ENCODE data around the gene UBC.
"Not testable (repeated sequence)": the region's sequence is repeated elsewhere in the genome, so short reads cannot be mapped to it uniquely, and the experiment has no call there.

UBC gene

DNA sequence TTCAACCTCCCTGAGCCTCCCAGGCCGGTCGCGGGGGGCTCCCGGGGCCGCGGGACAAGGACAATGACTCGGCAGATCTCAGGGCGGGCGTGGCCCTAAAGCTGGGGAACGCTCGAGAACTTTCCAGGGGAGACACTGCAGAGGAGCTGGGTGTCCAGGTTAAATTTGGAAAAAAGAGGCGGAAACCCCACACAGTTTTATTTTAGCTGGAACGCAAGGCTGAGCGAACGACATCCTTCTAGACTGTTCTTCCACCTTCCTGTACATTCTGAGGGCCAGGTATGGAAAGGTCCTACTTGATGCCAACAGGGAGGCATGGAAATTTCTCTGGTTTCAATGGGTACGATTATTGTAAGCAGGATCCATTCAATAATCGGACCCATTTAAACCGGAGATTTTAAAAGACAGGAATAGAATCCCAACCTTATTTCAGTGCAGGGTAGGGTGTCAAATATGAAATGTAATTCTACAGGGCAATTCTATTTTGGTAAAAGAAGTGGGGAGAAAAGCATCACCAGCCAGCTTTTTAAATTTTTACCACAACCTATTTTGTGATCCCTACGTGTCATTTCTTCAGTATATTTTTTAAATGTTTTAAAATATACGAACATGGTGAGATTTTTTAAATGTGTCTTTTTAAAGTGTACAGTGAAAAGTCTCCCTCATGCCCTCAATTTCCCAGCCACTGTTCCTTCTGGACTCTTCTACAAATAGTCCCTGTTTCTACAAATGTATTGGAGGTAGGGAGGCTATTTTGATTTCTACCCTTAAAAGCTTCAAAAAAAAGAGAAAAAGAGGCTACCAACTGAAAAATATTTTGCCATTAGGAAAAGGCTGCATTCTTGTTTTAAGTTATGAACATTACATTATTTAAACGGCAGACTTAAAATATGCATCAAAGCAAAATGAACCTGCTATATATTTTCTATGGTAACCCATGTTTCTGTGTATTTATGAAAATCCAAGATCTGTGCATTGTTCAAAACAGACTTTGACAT lies 1.1 kb upstream of the UBC start:
- no peak for DNase-seq (ENCODE audit: low read depth)

DNA sequence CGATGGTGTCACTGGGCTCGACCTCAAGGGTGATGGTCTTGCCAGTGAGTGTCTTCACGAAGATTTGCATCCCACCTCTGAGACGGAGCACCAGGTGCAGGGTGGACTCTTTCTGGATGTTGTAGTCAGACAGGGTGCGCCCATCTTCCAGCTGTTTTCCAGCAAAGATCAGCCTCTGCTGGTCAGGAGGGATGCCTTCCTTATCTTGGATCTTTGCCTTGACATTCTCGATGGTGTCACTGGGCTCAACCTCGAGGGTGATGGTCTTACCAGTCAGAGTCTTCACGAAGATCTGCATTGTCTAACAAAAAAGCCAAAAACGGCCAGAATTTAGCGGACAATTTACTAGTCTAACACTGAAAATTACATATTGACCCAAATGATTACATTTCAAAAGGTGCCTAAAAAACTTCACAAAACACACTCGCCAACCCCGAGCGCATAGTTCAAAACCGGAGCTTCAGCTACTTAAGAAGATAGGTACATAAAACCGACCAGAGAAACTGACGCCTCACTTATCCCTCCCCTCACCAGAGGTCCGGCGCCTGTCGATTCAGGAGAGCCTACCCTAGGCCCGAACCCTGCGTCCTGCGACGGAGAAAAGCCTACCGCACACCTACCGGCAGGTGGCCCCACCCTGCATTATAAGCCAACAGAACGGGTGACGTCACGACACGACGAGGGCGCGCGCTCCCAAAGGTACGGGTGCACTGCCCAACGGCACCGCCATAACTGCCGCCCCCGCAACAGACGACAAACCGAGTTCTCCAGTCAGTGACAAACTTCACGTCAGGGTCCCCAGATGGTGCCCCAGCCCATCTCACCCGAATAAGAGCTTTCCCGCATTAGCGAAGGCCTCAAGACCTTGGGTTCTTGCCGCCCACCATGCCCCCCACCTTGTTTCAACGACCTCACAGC lies 717 bp downstream of the UBC start:
- DNase-seq (ENCODE audit: low read depth): peak; percentile 90

DNA sequence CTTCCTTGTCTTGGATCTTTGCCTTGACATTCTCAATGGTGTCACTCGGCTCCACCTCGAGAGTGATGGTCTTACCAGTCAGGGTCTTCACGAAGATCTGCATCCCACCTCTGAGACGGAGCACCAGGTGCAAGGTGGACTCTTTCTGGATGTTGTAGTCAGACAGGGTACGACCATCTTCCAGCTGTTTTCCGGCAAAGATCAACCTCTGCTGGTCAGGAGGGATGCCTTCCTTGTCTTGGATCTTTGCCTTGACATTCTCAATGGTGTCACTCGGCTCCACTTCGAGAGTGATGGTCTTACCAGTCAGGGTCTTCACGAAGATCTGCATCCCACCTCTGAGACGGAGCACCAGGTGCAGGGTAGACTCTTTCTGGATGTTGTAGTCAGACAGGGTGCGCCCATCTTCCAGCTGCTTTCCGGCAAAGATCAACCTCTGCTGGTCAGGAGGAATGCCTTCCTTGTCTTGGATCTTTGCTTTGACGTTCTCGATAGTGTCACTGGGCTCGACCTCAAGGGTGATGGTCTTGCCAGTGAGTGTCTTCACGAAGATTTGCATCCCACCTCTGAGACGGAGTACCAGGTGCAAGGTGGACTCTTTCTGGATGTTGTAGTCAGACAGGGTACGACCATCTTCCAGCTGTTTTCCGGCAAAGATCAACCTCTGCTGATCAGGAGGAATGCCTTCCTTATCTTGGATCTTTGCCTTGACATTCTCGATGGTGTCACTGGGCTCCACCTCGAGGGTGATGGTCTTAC lies 1.7 kb downstream of the UBC start:
- DNase-seq (ENCODE audit: low read depth): not testable (repeated sequence)

DNA sequence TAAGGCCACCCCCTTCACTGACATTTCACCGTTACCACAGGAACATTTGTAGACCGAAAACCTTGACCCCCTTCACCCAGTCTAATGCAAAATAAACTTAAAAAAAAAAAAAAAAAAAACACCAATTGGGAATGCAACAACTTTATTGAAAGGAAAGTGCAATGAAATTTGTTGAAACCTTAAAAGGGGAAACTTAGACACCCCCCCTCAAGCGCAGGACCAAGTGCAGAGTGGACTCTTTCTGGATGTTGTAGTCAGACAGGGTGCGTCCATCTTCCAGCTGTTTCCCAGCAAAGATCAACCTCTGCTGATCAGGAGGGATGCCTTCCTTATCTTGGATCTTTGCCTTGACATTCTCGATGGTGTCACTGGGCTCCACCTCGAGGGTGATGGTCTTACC lies 2.9 kb downstream of the UBC start:
- DNase-seq (ENCODE audit: low read depth): not testable (repeated sequence)

DNA sequence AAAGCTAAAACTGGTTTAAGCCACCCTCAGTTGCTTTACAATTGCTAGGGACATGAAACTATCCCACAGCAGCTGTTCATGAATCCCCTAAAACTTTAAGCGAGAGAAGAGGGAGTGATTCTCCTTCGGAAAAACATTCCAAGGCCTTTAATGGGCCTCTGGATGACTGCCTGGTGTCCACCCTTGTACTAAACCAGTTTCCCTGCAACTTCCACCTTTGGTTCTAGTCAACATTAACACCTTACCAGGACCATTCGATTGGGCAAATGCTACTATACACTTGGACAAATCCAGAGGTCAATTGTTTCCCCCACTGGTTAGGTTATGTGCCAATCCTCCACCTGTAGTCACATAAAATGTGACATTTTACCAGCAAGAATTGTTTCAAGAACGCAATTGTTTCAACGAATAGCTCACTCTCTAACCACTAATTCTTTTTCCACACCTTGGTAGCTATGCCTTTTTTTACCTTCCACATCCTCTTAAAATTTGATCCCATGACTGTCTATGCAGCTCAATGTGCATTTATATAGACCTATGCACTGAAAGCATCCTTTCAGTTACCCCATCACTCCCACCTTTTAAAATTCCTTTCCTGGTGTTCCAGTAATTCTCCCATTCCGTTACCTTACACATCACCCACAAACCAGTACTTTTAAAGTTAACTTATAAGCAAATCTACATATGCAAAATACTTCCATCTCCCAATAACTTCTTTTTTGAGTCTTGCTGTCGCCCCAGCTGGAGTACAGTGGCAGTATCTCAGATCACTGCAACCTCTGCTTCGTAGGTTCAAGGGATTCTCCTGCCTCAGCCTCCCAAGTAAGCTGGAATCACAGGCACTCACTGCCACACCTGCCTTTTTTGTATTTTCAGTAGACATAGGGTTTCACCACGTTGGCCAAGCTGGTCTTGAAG lies 3.6 kb downstream of the UBC start:
- no peak for DNase-seq (ENCODE audit: low read depth)

DNA sequence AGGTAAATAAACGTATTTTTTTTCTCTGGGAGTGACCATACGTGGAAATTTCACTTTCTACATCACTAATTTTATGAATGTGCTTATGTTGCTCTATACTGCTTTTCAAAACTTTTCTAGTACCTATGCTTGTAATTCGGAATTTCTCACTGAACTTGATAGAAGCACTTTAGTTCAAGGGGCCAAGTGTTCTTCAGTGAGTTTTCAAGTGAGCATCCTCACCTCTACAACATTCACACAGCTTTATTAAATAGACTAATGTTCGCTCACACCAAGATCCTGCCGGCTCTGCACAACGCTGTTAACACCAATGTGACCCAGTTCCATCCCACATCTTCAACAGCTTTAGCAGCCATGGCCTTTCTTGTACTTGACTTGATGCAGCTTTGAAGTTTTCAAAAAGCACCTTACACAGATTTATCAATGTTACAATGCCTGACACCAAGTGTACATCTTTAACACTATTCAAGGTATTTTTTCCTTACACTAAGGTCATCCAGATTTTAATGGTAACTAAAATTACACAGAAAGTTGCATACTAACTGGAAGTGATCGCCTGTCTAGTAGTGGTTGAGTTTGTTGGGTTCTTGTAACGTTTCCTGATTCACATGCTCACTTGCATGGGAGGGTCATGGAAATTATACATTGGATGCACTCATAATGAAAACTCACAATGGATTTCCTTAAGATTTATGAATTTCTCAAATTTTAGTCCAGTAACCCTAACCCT lies 4.5 kb downstream of the UBC start:
- DNase-seq (ENCODE audit: low read depth): no peak

DNA sequence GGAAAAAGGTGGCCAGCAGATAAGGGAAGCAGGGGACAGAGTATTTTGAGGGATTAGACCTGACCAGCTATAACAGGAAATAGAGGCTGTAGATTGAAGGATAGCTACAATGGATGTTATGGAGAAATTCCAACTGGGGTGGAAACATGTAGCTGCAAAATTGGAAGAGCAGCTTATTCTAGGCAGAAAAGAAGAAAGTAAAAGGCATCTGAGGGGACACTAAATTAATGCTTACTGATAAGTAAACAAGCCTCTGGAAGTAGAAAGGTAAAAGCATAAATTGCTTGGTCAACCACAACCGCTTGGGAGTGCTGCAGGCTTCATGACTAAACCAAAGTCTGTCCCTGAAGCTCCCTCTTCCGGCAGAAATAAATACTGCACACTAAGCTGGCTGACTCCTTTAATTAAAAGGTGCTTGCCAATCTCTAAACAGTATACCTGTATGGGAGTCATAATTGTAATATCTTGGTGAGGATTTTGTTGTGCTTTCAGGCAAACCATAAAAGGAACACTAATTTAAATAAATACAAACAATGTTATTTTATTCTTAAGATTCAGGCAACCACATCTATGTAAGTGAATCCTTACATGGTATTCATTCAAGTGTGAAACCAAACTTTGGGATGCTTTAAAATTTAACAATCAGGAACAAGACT lies 7.7 kb downstream of the UBC start:
- peak; percentile 85 for DNase-seq (ENCODE audit: low read depth)

DNA sequence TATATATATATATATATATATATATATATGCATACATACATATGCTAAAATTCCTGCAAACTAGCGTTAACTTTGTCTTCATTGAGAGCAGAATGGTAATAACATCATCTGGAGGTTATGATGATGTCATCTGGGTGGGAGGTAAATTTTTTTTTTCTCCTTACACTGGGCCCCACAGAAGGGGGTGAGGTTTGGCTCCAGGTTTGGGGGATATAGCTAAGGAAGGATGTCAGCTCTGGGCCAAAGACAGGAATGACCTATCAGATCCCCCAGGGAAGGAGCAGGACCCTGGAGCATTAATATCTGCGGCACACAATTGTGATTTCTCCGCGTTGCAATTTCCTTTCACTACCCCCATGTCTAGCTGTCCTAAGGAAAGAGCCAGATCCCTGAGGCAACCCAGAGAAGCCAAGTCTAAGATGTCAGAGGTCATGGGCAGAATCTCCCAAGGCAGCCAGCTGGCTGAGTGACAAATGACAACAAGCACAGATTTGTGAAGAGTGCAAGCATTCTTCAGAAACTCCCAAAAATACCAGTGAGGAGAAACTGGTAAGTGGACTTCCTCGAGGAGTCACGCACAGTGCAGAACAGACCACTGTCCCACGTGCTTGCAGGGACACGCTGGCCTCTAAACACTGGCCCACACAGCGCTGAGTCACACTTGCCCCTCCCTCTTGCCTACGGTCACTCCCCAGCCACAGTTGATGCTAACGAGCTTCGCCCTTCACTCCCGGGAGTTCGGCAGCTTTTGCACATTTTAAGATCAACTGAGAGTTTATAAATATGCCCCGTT lies 9.9 kb downstream of the UBC start:
- DNase-seq (ENCODE audit: low read depth): no peak

DNA sequence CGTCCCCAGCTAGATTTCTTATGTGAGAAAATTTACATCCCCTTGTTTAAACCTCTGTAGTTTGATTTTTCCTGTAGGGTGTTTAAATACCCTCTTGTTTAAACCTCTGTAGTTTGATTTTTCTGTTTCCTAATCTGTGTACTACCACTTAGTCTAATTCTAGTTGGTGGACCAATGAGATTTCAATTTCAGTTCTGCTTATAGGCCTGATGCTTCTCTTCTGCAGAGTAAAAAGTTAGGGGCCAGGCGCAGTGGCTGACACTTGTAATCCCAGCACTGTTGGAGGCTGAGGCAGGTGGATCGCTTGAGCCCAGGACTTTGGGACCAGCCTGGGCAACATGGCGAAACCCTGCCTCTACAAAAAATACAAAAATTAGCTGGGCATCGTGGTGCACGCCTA lies 11.5 kb downstream of the UBC start:
- no peak for DNase-seq (ENCODE audit: low read depth)

DNA sequence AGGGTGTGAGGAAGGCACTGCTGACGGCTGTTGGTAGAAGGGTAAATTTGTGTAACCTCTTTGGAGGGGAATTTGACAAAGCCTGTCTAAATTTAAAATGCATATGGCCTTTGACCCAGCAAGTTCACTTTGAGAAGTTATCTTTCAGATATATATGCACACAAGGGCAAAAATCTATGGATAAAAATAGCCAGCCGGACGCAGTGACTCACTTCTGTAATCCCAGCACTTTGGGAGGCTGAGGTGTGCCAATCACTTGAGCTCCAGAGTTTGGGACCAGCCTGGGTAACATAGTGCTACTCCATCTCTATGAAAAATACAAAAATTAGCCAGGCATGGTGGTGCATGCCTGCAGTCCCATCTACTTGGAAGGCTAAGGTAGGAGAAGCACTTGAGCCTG lies 13.4 kb downstream of the UBC start:
- no peak for DNase-seq (ENCODE audit: low read depth)

DNA sequence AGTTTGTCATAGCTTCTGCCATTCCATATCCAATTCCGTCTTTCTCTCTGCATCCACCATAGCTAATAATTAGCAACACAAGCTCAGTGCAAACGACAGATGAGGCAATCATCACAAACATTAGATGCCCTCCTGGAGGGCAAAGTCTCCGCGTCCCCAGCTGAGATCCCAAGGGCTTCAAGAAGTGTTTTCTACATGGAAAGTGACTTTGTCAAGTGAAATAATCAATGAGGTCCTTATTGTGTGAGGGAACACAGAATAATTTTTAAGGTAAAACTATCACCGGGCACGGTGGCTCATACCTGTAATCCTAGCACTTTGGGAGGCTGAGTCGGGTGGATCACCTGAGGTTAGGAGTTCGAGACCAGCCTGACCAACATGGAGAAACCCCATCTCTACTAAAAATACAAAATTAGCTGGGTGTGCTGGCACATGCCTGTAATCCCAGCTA lies 14.1 kb downstream of the UBC start:
- DNase-seq (ENCODE audit: low read depth): not testable (repeated sequence)

DNA sequence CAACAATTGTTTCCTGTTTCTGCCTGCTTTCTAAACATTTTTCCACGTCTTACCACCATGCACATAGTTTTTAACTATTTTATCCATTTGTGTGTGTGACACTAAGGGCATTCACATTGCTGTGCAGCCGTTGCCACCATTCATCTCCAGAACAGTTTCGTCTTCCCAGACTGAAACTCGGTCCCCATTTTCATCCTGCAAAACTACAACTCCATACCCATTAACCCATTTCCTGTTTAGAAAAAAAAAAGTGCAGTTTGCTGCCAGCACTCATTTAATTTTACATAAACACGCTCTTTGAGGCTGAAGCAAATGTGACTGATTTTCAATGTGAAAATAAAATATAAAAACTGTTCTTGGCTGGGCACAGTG lies 15.5 kb downstream of the UBC start:
- DNase-seq (ENCODE audit: low read depth): no peak

DNA sequence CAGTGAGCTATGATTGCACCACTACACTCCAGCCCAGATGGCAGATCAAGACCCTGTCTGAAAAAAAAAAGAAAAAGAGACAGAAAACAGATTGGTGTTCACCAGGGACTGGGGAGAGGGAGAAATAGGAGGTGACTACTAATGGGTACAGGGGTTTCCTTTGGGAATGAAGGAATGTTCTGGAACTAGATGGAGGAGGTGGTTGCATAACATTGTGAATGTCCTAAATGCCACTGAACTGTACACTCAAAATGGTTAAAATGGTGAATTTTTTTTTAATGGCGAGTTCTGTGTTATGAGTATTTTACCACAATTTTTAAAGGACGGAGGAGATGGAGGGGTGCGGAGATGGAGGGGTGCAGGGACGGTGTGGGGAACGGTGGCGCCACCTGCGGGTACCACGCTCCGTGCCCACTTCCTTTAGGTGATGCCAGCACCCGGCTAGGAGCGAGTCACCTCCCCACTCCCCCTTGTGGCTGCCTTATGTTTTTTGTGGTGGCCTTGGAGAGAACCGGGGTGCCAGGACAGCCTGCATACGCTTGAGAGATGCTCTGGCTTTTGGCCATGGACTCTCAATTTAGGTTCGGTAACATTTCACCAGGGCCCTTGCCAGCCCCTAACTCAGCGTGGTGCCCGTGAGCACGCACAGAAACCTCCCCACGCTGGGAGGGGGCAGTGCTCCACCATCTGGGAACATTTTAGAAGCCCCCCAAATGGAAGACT lies 16.1 kb downstream of the UBC start:
- DNase-seq (ENCODE audit: low read depth): peak; percentile 53

DNA sequence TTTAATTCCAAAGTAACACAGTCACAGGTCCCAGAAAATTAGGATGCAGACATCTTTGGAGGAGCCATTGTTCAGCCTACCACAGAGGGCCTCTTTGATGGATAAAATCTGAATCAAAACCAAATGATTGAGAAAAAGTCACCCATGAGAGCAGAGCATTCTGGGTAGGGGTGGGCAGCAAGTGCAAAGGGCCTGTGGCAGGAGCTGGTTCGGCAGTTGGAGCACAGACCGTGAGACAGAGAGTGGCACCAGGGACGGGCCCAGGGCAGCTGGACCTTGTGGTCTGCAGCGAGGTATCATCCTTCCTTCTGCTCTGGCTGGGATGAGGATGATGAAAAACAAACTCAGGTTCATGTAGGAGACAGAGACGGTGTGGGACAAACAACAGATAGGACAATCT lies 18.0 kb downstream of the UBC start:
- no peak for DNase-seq (ENCODE audit: low read depth)

DNA sequence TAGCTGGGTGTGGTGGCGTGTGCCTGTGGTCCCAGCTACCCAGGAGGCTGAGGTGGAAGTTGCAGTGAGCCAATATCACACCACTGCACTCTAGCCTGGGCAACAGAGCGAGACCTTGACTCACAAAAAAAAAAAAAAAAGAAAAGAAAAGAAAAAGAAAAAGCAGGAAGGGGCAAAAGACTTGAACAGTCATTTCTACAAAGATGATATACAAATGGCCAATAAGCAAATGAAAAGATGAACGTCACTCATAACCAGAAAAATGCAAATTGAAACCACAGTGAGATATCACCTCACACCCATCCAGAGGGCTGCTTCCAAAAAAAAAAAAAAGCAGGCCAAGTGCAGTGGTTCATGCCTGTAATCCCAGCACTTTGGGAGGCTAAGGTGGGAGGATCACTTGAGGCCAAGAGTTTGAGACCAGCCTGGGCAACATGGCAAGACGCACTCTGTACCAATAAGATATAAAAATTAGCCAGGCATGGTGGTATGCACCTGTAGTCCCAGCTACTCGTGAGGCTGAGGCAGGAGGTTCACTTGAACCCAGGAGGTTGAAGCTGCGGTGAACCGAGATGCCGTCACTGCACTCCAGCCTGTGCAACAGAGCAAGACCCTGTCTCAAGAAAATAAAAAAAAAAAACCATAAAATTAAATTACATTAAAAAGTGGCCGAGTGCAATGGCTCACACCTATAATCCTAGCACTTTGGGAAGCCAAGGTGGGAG lies 20.5 kb downstream of the UBC start:
- no peak for DNase-seq (ENCODE audit: low read depth)

DNA sequence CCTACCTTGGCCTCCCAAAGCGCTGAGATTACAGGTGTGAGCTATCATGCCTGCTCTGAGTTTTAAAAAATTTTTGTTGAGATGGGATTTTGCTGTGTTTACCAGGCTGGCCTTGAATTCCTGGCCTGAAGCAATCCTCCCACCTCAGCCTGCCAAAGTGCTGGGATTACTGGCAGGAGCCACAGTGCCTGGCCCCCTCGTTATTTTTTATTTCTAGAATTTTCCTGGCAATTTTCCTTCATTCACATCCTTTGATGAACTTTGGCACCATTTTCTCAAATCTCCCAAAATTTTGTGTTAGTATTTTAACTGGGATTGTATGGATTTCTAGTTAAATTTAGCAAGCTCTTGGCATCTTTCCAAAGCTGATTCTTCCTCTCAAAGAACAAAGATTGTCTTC lies 26.2 kb downstream of the UBC start:
- no peak for DNase-seq (ENCODE audit: low read depth)

DNA sequence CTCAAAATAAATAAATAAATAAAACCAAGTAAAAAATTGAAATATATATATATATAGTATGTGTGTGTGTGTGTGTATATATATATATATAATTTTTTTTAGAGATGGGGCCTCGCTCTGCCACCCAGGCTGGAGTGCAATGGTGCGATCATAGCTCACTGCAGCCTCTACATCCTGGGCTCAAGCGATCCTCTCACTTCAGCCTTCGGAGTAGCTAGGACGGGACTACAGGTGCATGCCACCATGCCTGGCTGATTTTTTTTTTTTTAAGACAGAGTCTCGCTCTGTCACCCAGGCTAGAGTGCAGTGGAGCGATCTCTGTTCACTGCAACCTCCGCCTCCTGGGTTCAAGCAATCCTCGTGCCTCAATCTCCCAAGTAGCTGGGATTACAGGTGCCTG lies 26.7 kb downstream of the UBC start:
- DNase-seq (ENCODE audit: low read depth): not testable (repeated sequence)
